Measurements from ENCODE around the gene CHSY1. TPM values are rescaled to one million over a fixed set of nuclear protein-coding genes. Genes with fewer than 3 reads are reported as not detected.
"Not testable (repeated sequence)": the region's sequence is repeated elsewhere in the genome, so short reads cannot be mapped to it uniquely, and the experiment has no call there.

Gene CHSY1
- total RNA-seq, result 10 to 100 TPM; 26.4 to 31.1 TPM

GRCh38 chr15:101251830-101252820 lies at the start of gene CHSY1:
Gene CHSY1, minus strand, starts transcription at chr15:101252048. Its CDS starts 592 bp downstream, at chr15:101251456.
- Mint-ChIP-seq H3K27me3 (ENCODE audit: low read depth) (no peaks in the 10 kb centered on the region), H3K36me3 (ENCODE audit: insufficient read depth in 2 of 2) (peaks cover 0 to 4% of the 10 kb centered on the region in 2 donors), H3K9me3 (no peaks in the 10 kb centered on the region), H3K4me1 (ENCODE audit: low read depth) (peaks cover 62% of the 10 kb centered on the region), H3K27ac (peak within 1 kb of the TSS; percentile 94), H3K4me3 (peak within 1 kb of the TSS; percentile 89 to 92)
- ATAC-seq (replicated peaks in 1 of 2), result peak; percentile 82 to 86
- DNase-seq, result peak; percentile 93

- peaks cover 7 to 11% of the 10 kb centered on the region in 2 donors for H3K36me3 Mint-ChIP-seq (ENCODE audit: insufficient read depth in 2 of 2)
- DNase-seq (no peak), ATAC-seq (replicated peaks in 1 of 2) (no peak)
- H3K27ac Mint-ChIP-seq, result peak overlapping the region; percentile 93
- peaks cover 31% of the 10 kb centered on the region for H3K4me1 Mint-ChIP-seq (ENCODE audit: low read depth)
- peak overlapping the region; percentile 92 to 97 for H3K4me3 Mint-ChIP-seq
- H3K27me3 Mint-ChIP-seq (ENCODE audit: low read depth), result no peaks in the 10 kb centered on the region
- no peaks in the 10 kb centered on the region for H3K9me3 Mint-ChIP-seq
Observed at GRCh38 chr15:101296418-101297405, 44.9 kb upstream of the CHSY1 start.

- peaks cover 7 to 11% of the 10 kb centered on the region in 2 donors for H3K36me3 Mint-ChIP-seq (ENCODE audit: insufficient read depth in 2 of 2)
- H3K27me3 Mint-ChIP-seq (ENCODE audit: low read depth), result no peaks in the 10 kb centered on the region
- no peak for DNase-seq
- H3K27ac Mint-ChIP-seq, result peak overlapping the region; percentile 93
- peaks cover 40% of the 10 kb centered on the region for H3K4me1 Mint-ChIP-seq (ENCODE audit: low read depth)
- no peak for ATAC-seq (replicated peaks in 1 of 2)
- H3K9me3 Mint-ChIP-seq, result no peaks in the 10 kb centered on the region
- peak overlapping the region; percentile 92 to 97 for H3K4me3 Mint-ChIP-seq
Observed at GRCh38 chr15:101295607-101296161, 43.8 kb upstream of the CHSY1 start.

- DNase-seq (peak; percentile 98 to 99), ATAC-seq (replicated peaks in 1 of 2) (peak; percentile 89 to 91)
- Mint-ChIP-seq H3K27me3 (ENCODE audit: low read depth) (no peaks in the 10 kb centered on the region), H3K4me1 (ENCODE audit: low read depth) (peaks cover 47% of the 10 kb centered on the region), H3K4me3 (peak within 1 kb of the TSS; percentile 92 to 97), H3K9me3 (no peaks in the 10 kb centered on the region), H3K36me3 (ENCODE audit: insufficient read depth in 2 of 2) (peaks cover 11% of the 10 kb centered on the region in 2 donors), H3K27ac (peak within 1 kb of the TSS; percentile 98)
Observed at GRCh38 chr15:101294731-101295606, 43.1 kb upstream of the CHSY1 start, which contains the start of gene SNRPA1. Gene SNRPA1, minus strand, starts transcription at chr15:101295248. Its CDS starts 70 bp downstream, at chr15:101295178.

GRCh38 chr15:101293122-101293521 lies 41.3 kb upstream of the CHSY1 start:
- H3K27ac Mint-ChIP-seq, result peak overlapping the region; percentile 98
- no peaks in the 10 kb centered on the region for H3K9me3 Mint-ChIP-seq
- H3K4me1 Mint-ChIP-seq (ENCODE audit: low read depth), result peaks cover 66% of the 10 kb centered on the region
- peaks cover 21% of the 10 kb centered on the region in 2 donors for H3K36me3 Mint-ChIP-seq (ENCODE audit: insufficient read depth in 2 of 2)
- no peaks in the 10 kb centered on the region for H3K27me3 Mint-ChIP-seq (ENCODE audit: low read depth)
- H3K4me3 Mint-ChIP-seq, result peak overlapping the region; percentile 92 to 97
- DNase-seq, result no peak
- ATAC-seq (replicated peaks in 1 of 2), result no peak

- Mint-ChIP-seq H3K27me3 (ENCODE audit: low read depth) (no peaks in the 10 kb centered on the region), H3K4me1 (ENCODE audit: low read depth) (peaks cover 65% of the 10 kb centered on the region)
- ATAC-seq (replicated peaks in 1 of 2), result peak; percentile 41 to 52
Observed at GRCh38 chr15:101288905-101289513, 37.2 kb upstream of the CHSY1 start.

GRCh38 chr15:101287342-101287741 lies 35.5 kb upstream of the CHSY1 start:
- DNase-seq, result not testable (repeated sequence)
- peaks cover 14 to 40% of the 10 kb centered on the region in 2 donors for H3K36me3 Mint-ChIP-seq (ENCODE audit: insufficient read depth in 2 of 2)

More at GRCh38 chr15:101288905-101289513, 37.2 kb upstream of the CHSY1 start:
- Mint-ChIP-seq H3K27ac (peak overlapping the region; percentile 45), H3K9me3 (no peaks in the 10 kb centered on the region), H3K4me3 (no peak overlapping the region), H3K36me3 (ENCODE audit: insufficient read depth in 2 of 2) (peaks cover 18 to 37% of the 10 kb centered on the region in 2 donors)
- DNase-seq, result peak in 1 of 2 donors; percentile 25

GRCh38 chr15:101286471-101287114 lies 34.7 kb upstream of the CHSY1 start:
- DNase-seq, result no peak
- Mint-ChIP-seq H3K9me3 (no peaks in the 10 kb centered on the region), H3K4me1 (ENCODE audit: low read depth) (peaks cover 45% of the 10 kb centered on the region), H3K27ac (peak overlapping the region; percentile 50), H3K36me3 (ENCODE audit: insufficient read depth in 2 of 2) (peaks cover 16 to 43% of the 10 kb centered on the region in 2 donors), H3K27me3 (ENCODE audit: low read depth) (no peaks in the 10 kb centered on the region), H3K4me3 (no peak overlapping the region)
- ATAC-seq (replicated peaks in 1 of 2), result no peak

More at GRCh38 chr15:101287342-101287741, 35.5 kb upstream of the CHSY1 start:
- peak overlapping the region; percentile 50 for H3K27ac Mint-ChIP-seq
- ATAC-seq (replicated peaks in 1 of 2); H3K27me3 Mint-ChIP-seq (ENCODE audit: low read depth); H3K4me3 Mint-ChIP-seq; H3K9me3 Mint-ChIP-seq: not testable (repeated sequence)
- peaks cover 53% of the 10 kb centered on the region for H3K4me1 Mint-ChIP-seq (ENCODE audit: low read depth)

GRCh38 chr15:101283931-101284330 lies 32.1 kb upstream of the CHSY1 start:
- Mint-ChIP-seq H3K4me3 (no peak overlapping the region), H3K4me1 (ENCODE audit: low read depth) (peaks cover 20% of the 10 kb centered on the region), H3K27me3 (ENCODE audit: low read depth) (no peaks in the 10 kb centered on the region), H3K9me3 (no peaks in the 10 kb centered on the region), H3K27ac (peak overlapping the region; percentile 57), H3K36me3 (ENCODE audit: insufficient read depth in 2 of 2) (peaks cover 12 to 41% of the 10 kb centered on the region in 2 donors)
- ATAC-seq (replicated peaks in 1 of 2) (peak in 1 of 2 donors; percentile 53), DNase-seq (no peak)

- Mint-ChIP-seq H3K4me3 (no peak overlapping the region), H3K4me1 (ENCODE audit: low read depth) (peaks cover 33% of the 10 kb centered on the region), H3K27ac (no peak overlapping the region), H3K36me3 (ENCODE audit: insufficient read depth in 2 of 2) (peaks cover 9 to 25% of the 10 kb centered on the region in 2 donors), H3K9me3 (no peaks in the 10 kb centered on the region), H3K27me3 (ENCODE audit: low read depth) (no peaks in the 10 kb centered on the region)
- ATAC-seq (replicated peaks in 1 of 2) (no peak), DNase-seq (no peak)
Observed at GRCh38 chr15:101280007-101280406, 28.2 kb upstream of the CHSY1 start.

Data from activated T-cell treated with anti-CD3 and anti-CD28 coated beads, Interleukin-2, amount 50 U/mL, for 72 hours (primary cell).